Fibroblast of gingiva (primary cell): Measurements from ENCODE around the gene RAB12.
"Not testable (repeated sequence)": the region's sequence is repeated elsewhere in the genome, so short reads cannot be mapped to it uniquely, and the experiment has no call there.

Source experiments
- DNase-seq: peaks from one replicate; pipeline ENCODE4 v3.0.0-alpha.2; 2011; ENCODE audit warnings: low read depth

Gene RAB12

DNA sequence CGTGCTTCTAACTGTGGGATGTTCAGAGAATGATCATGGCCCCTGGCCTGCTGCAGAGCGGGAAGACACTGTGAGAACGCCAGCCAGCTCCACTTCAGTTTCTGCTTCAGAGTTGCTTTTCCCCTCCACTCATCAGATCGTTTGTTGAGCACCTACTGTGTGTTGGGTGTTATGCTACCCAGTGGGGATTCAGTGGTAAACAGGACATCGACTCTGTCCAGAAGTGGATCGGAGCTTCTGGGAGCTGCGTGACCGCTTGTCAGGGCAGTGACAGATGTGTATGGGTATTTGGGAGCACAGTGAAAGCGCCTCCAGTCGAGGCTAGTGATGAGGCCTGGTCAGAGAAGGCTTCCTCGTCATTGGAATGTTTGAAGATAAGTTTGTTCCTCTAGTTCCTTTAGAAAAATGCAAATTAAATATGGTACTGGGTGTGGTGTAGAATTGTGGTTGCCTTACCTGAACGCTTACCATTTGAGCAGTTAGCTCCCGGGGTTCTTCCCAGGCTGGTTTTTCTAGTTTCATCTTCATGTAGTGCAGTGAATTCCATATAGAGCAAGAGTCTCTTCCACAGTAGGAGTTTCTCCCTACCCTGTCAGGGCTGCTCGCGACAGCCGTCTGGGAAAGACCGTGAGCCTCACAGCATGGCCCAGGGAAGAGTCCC is 2.8 kb downstream of the RAB12 start:
- no peak for DNase-seq

DNA sequence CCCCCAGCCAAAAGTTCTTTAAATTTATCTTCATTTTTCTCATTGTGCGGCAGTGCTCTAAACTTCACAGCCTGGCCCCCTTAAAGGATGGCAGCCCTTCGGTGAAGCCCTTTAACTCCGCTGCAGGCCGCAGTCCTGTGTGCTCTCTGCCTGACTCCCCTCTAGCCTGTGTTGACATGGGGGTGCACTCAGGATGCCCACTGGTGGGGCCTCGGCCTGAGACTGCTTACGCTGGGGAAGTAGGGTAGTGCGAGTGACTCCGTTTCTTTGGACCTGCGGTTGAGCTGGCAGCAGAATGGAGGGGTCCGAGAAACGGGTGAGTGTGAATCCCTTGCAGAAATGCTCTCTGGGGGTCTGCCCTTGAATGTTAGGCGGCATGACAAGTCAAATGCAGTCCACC is 5.6 kb downstream of the RAB12 start:
- no peak for DNase-seq

DNA sequence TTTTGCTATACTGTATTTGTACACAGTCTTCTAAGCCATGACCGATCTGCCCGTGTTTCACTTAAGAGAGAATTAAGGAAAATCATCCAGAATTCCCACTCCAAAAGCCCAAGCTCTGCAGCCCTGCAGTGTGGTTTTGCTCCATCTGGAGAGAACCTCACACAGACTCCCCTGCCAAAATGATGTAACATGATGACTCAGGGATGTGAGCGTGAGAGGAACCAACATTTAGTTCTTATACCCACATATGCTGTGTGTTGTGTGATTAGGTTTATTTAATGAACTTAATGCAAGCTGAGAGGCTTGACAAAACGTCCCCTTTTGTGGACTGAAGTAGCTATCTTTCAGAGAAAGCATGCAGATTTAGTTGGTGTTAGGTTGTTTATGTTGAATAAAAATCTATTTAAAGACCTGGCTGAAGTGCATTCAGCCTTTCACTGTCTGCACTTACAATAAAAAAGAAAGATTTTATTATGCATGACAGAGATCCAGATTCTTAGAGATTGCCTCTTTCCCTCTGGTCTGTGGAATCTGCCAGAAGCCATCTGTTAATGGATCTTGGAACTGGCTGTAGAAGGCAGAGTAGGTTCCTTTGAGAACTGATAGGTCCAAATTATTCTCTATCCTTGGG is 6.3 kb downstream of the RAB12 start:
- DNase-seq: peak; percentile 86

DNA sequence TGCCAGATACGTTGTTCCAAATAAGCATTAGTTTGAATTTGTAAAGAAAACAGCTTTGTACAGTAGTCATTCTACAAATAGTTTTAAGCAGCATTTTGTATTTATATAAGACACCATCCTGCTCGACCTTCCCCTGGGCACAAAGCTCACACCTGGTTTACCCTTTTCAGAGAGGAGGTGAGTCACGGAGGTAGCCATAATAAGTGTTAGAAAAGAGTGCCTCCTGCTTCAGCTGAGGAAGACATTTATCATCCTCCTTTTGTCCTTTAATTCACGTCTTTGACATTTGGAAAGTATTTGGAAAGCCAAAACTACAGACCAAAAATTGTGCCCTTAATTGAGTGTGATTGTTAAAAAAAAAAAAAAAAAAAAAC is 6.8 kb downstream of the RAB12 start:
- no peak for DNase-seq

DNA sequence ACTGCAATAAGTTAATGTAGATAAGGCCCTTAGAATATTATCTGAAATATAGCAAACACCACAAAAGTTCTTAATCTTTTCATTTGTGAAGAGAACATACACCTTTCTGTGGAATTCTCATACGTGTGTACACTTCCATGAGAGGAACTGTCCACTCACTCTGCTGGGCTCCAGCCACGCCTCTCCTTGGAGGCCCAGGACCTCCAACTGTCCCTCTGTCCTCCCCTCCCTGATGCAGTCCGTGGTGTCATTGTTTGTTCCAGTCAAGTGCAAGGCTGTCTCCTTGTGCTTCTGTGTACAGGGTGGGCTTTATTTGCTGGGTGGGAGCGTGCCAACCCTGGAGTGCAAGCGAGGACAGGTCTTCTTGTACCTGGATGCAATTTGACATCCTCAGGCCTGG is 8.7 kb downstream of the RAB12 start:
- DNase-seq: no peak

DNA sequence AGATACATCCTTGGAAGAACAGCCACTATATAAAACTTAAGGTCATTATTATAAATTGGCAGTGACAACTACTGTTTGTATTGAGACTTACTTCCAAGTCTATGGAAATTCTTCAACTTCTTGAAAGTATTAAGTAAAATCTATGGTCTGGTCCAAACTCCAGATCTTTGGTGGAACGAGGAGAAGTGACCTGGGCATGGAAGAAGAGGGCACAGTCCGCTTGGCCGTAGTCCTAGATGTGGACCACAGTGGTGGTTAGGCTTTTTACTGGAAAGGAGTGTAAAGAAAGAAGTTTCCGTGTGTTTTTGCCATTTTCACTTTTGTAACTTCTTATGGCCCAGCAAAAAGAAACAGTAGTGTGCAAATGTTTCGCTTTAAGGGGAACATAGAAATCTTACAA is 9.8 kb downstream of the RAB12 start:
- no peak for DNase-seq

DNA sequence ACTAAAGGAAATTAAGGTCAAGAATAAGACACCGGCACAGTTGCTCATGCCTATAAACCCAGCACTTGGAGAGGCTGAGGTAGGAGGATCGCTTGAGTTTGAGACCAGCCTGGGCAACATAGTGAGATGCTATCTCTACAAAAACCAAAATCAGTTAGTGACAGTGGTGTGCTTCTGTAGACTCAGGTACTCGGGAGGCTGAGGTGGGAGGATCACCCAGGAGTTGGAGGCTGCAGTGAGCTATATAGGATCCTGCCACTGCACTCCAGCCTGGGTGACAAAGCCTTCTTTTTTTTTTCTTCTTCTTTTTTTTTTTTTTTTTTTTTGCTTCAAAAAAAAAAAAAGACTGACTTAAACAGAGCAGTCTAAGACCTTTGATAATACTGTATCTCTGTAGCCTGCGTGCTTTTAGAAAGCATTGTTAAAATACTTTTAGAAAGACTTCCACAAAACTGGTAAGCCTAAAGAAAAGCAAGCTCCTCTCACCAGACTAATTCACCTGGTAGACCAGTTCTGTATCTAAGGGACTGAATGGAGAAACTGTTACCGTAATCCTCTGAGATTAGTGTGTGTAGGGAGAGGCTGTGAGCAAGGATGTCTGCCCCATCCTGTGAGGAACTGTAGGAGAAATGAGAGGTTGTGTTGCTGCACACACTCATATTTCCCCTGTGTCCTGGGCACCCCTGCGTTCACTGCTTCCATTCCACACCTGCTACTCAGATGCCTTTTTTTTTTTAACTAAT is 10.8 kb downstream of the RAB12 start:
- DNase-seq: no peak

DNA sequence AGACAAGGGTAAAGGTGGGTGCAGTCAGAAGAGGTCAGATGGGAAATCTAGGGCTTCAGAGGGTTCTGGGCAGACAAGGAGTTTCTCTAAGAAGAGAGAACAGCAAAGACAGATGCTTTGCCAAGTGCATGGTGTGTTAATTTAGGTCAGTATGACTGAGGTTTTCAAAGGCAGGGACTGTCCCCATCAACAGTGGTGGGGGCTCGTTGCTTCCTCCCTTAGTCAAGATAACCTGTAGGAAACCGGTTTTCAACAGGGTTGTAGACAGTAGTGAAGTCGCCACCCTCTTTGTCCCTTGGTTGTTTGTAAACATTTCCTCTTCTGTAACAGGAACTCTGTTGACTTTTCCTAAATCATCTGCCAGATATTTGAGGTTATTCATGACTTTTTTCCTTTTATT is 11.6 kb downstream of the RAB12 start:
- no peak for DNase-seq

DNA sequence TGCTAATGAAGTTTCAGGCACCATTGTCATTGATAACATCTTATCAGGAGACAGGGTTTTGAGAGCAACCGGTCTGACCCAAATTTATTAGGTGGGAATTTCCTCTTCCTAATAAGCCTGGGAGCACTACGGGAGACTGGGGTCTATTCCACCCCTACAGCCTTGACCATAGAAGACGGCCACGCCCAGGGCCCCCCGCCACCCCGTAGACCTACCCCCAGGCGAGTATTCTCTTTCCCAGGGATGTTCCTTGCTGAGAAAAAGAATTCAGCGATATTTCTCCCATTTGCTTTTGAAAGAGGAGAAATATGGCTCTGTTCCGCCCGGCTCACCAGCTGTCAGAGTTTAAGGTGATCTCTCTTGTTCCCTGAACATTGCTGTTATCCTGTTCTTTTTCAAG is 13.4 kb downstream of the RAB12 start:
- not testable (repeated sequence) for DNase-seq

DNA sequence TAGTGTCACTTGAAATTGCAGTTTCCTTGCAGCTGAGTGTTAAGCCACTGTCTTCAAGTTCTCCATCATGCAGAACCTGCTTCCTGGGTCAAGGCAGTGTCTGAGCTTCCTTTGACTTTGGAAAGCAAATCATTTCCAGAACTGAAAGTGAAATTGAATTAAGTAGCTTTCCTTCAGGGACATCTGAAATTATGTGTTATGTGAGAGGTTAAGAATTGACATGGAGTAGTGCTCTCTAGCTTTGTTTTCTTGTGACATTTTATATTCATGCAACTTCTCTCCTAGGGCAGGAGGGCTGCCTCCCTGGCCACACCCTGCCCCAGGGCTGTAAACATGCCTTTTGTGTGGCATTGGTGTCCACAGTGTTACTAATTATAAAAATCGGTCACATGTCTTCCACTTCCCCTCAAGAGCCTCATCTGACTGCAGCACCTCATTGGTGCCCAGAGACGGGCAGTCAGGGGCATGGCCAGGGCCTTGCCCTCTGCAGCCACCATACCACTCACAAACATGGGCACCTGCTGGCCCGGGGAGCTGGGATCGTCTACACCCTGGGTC is 14.4 kb downstream of the RAB12 start:
- DNase-seq: no peak

DNA sequence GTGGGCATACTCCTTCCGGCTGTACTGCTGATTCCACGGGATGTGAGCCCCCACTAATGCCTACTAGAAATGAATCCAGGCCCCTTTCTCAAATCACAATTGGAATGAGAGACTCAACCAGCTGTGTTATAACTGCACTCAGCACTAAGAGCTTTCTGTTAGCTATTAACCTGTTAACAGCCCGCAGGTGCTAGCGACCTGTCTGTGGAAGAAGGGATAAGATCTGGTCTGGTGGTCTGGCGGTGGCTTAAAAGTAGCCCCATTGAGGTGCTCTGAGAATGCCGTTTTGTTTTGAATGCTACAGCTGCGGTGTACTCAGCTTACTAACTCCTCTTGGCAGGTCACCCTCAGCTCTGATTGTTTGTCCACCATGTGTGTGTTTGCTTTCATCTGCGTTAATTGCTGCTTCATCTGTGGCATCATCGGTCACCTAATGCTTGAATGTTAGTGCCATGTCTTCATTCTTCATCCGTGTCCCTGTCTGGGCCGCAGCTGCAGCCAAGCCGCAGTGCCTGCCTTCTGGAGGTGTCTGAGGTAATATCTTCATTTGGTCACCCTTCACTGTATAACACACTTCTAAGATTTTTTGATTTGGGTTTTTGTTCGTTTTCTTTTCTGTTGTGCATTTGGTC is 16.3 kb downstream of the RAB12 start:
- DNase-seq: no peak

DNA sequence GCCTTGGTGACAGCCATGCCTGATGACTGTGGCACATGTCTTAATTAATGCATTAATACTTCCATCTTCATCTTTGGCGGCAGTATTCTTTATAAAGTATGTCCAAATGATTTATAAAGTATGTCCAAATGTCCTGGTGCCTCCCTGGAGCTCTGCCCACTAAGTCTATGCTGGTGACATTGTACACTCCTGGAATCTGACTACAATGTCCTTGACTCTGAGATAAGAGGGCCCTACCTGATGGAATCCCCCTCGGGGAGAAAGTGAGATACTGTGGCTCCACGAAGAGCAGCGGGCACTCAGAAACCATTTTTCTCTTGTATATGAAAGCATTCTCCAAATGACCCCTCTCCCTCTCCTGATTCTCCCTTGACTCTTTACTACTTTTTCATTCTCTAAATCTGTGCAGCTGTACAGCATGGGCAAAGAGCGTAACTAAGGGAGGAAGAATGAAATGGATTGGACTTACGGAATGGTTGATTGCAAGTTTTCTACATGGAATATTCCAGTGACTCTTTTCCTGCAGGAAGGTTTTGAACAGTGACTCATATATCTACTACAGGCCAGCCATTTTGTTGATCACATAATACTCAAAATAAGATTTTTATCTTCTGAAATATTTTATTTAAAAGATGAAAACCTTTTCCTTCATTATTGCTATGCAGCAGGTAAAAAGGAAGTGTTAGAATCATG is 17.3 kb downstream of the RAB12 start:
- DNase-seq: no peak

DNA sequence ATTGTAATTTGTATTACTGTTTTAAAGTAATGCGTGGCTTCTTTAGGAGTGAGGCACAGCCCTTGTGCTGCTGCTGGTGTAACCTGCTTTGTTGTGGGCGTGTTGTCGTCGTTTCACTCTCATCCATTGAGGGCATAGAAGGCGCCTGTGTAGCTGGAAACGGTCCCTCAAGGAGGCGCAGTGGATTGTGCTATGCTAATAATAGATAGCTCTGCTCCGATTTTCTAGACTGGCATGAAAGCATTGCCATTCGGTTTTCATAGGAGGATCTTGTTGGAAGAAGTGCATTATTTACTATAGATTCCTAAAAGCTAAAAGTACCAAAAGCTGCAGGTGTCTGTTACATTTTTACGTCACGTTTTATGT is 17.9 kb downstream of the RAB12 start:
- DNase-seq: no peak

DNA sequence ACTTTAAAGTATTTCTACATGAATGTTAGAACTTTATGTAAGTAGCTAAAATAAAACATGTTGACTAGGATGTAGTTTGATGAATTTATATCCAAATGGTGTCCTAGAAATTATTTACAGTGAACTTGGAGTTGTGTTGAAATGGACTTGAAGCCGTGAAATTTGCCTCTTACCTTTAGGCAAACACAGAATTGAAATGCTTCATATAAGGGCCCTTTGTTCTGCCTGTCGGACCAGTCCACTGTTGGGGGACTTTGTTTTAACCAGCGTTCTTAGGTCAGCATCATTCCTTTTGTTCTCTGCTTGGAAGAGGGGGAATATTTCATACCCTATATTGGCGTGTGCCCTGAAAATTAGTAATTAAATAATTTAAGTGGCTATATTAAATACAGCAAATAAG is 18.3 kb downstream of the RAB12 start:
- DNase-seq: no peak

DNA sequence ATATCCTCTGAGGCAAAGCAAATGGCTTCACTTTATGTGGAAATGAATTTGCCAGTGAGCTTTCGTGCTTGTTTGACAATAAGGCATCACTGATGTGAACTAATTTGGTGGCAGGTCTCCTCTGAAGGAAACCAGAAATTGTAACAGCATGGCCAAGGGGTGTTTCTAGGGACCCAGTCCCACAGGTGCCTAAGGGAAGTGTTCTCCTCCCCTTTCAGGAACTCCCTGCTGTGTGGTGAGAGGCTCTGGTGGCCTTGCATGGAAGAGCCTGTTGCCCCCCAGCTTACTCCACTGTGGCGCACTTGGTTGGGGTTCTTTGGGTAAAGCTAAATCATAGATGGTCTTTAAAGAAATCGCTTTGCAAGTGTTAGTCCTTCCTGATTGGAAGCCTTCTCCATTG is 20.4 kb downstream of the RAB12 start:
- no peak for DNase-seq

DNA sequence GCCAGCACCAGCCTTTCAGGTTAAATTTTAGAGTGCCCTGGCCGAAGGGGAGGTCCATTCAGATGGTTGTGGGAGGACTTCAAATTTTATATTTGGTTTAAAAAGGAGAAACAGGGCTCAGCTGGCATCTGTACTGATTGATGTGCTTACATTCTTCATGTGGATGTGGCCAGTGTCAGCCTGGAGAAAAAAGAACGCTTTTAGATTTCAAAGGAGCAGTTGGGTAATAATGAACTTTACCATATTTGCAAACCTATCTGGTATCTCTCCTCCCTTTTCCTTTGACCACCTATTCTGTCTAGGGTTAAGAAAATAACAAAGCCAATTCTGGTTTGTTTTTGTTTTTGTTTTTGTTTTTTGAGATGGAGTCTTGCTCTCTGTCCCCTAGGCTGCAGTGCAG is 21.3 kb downstream of the RAB12 start:
- DNase-seq: no peak

DNA sequence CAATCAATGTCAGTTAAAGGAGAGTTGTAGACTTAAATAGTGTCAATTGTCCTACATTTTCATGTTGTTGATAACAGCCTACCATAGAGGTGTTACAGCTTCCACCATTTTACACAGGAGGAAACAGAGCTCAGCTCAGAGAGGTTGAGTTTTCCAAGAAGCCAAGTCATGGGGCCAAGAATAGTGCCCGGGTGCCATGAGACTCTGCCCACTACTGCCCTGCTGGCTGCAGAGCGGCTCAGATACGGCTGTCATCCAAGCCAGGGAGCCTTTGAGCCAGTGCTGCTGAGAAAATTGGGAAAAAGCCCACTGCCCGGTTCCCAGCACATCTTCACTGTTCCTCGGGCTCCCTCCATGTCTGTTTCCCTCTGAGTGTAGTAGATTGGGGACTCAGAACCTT is 22.0 kb downstream of the RAB12 start:
- no peak for DNase-seq

DNA sequence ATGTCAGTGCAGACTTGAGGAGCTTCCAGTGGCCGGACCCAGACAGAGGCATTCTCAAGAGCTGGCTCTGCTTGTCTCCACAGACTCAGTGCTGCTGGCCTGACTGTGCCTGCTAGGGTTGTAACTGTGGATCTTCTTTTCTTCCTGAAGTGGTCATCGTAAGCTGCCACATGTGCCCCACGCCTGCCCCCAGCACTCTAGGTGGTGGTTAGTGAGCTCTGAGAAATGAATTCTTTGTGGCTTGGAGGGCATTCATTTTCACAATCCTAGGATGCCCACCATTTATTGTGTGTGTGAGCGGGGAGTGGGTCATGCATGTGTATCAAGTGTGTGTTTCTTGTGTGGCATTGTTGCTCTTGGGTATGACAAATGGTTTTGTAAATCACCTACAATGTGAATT is 23.1 kb downstream of the RAB12 start:
- no peak for DNase-seq

DNA sequence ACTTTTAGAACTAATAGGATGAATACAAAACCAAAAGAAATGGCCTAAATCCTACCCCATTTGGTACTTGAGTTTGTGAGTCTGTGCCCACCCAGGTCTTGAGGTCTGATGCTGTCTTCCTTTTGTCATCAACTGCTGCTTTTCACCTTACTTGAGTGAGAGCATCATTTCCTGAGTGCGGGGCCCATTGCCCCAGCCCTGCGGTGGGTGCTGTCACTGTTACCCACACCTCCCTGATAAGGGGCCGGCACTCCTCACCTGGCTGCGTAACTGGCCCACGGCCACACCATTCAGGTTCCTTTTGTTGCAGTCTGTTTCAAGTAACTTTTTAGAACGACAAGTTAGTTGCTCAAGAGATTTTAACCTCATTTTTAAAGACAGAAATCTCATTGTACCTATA is 25.3 kb downstream of the RAB12 start:
- no peak for DNase-seq

DNA sequence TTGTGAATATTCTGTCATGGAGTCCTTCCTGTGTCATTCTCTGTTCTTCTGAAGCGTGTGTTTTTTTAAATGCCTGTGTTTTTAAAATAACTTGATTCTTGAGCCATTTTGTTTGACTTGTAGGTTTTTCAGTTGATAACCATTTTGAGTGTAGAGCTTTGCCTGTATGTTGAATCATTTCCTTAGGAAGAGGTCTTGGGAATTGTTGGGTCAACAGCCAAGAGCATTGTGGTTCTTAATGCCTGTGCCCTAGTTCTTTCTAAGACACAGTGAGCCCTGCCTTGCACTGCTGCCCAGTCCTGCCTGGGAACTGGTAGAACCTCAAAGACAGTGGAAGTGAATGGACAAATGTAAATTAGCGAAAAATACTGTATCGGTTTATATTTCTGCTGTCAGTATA is 25.9 kb downstream of the RAB12 start:
- DNase-seq: no peak

DNA sequence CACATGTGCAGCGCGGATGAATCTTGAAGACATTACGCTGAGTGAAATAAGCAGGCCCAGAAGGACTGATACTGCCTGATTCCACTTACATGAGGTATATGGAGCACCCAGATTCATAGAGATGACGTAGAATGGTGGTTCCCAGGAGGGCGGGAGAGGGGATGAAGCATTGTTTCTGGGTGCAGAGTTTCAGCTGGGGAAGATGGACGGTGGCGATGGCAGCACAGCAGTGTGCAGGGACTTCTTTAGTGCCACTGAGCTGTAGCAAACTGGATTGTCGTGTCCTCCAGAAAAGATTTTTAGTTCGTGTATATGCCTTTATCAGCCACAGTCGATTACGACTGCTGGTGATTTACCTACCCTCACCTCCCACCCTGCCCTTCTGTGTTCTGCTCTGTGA is 30.5 kb downstream of the RAB12 start:
- DNase-seq: no peak

DNA sequence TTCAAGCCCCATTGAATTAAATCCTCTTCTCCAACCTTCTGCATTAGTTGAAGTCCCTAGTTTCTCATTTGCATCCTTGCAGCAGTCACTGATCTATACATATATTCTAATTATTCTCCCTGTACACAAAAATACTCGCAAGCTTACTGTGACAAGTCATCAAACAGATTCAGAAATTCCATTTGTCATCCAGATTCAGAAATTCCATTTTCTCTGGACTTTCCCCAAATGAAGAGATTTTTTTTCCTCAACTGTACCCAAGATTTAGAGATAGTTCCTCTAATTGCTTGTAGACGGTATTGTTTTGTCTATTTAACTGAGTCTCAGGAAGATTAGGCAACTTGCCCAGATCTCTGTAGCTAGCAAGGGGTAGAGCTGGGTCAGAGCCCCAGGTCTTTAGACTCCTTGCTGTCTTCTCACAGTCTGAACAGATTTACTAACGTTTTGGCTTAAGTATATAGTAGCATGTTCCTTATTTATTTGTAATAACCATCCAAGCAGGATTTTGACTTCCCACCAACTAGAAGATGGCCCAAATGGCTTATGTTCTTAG is 34.2 kb downstream of the RAB12 start:
- DNase-seq: no peak
